Osteoblast (primary cell): ENCODE data around the gene SLC2A9. TPM values are rescaled to one million over a fixed set of nuclear protein-coding genes. Genes with fewer than 3 reads are reported as not detected.
A peak's percentile ranks its signal among the peaks of the same experiment; 100 is the strongest.

Experiments used
- DNase-seq: peaks from one replicate; pipeline ENCODE4 v3.0.0; 2011; ENCODE audit warnings: low spot score, mixed read lengths; ENCODE audit not compliant: insufficient read length; ENCODE audit errors: missing footprints
- H2AFZ ChIP-seq: 2 replicates; pipeline ENCODE4 v1.6.0; 2011; ENCODE audit warnings: mild to moderate bottlenecking, low read length
- H3K27ac ChIP-seq: 2 replicates; pipeline ENCODE4 v1.5.1; 2011; ENCODE audit warnings: mild to moderate bottlenecking, low read depth, low read length, moderate library complexity
- H3K27me3 ChIP-seq: 2 replicates; pipeline ENCODE4 v1.6.0; 2012; ENCODE audit warnings: mild to moderate bottlenecking, control low read depth, inconsistent platforms, low read length, moderate library complexity; ENCODE audit not compliant: insufficient read depth
- H3K36me3 ChIP-seq: 2 replicates; pipeline ENCODE4 v1.5.1; 2011; ENCODE audit warnings: mild to moderate bottlenecking, low read length, control low read depth, moderate library complexity; ENCODE audit not compliant: insufficient read depth
- H3K4me1 ChIP-seq: 2 replicates; pipeline ENCODE4 v1.5.1; 2011; ENCODE audit warnings: mild to moderate bottlenecking, low read length, control low read depth, moderate library complexity; ENCODE audit not compliant: insufficient read depth
- H3K4me2 ChIP-seq: 2 replicates; pipeline ENCODE4 v1.6.0; 2011; ENCODE audit warnings: mild to moderate bottlenecking, low read length; ENCODE audit not compliant: insufficient read depth
- H3K4me3 ChIP-seq: fragments of 200-600 bp; sonication (generic); 3 replicates; pipeline ENCODE4 v1.5.1; 2012; ENCODE audit warnings: mild to moderate bottlenecking, low read length, inconsistent platforms; ENCODE audit not compliant: insufficient read depth
- H3K79me2 ChIP-seq: 2 replicates; pipeline ENCODE4 v1.6.0; 2012; ENCODE audit warnings: mild to moderate bottlenecking, low read length, control low read depth, inconsistent platforms; ENCODE audit not compliant: insufficient read depth
- H3K9me3 ChIP-seq: 2 replicates; pipeline ENCODE4 v1.5.1; 2011; ENCODE audit warnings: low read depth, low read length, control low read depth
- H4K20me1 ChIP-seq: 2 replicates; pipeline ENCODE4 v1.6.0; 2012; ENCODE audit warnings: mild to moderate bottlenecking, low read length, control low read depth; ENCODE audit not compliant: insufficient read depth
- CTCF ChIP-seq: IDR thresholded peaks from 2 replicates; pipeline ENCODE4 v1.5.1; 2011; ENCODE audit warnings: mild to moderate bottlenecking, low read depth, low read length, moderate library complexity; ENCODE audit errors: extremely low read depth
- total RNA-seq: library from RNA; depleted of rRNA; stranded (reverse); fragments of >200 nt; gene quantifications from 2 replicates; pipeline ENCODE4 v1.2.3, GENCODE V29; 2012

Gene SLC2A9
- total RNA-seq, 1 donor: 2.5 TPM

- H3K4me2 ChIP-seq: no peak overlapping the region
- DNase-seq: peak; percentile 36
- peaks cover 31% of the 10 kb centered on the region for H3K36me3 ChIP-seq
- no peaks in the 10 kb centered on the region for H3K27me3 ChIP-seq
- H3K9me3 ChIP-seq: no peaks in the 10 kb centered on the region
- no peak overlapping the region for H2AFZ ChIP-seq
- no peak overlapping the region for H3K4me3 ChIP-seq
- H4K20me1 ChIP-seq: no peaks in the 10 kb centered on the region
- peaks cover 3% of the 10 kb centered on the region for H3K4me1 ChIP-seq
- no peak for TF ChIP-seq CTCF
- H3K27ac ChIP-seq: no peak overlapping the region
- H3K79me2 ChIP-seq: no peaks in the 10 kb centered on the region
Measured at GRCh38 chr4:10066206-10066605, 44.9 kb upstream of the SLC2A9 start.

GRCh38 chr4:10063544-10064300 lies 42.4 kb upstream of the SLC2A9 start:
- no peaks in the 10 kb centered on the region for H3K27me3 ChIP-seq
- H3K27ac ChIP-seq: no peak overlapping the region
- H4K20me1 ChIP-seq: no peaks in the 10 kb centered on the region
- TF ChIP-seq CTCF: peak; percentile 69
- peaks cover 14% of the 10 kb centered on the region for H3K36me3 ChIP-seq
- no peaks in the 10 kb centered on the region for H3K9me3 ChIP-seq
- DNase-seq: no peak
- H3K4me2 ChIP-seq: no peak overlapping the region
- peaks cover 3% of the 10 kb centered on the region for H3K4me1 ChIP-seq
- H2AFZ ChIP-seq: no peak overlapping the region
- no peak overlapping the region for H3K4me3 ChIP-seq
- H3K79me2 ChIP-seq: no peaks in the 10 kb centered on the region

GRCh38 chr4:10061650-10062415 lies 40.5 kb upstream of the SLC2A9 start:
- Histone ChIP-seq H3K79me2 (no peaks in the 10 kb centered on the region), H3K36me3 (peaks cover under 1% of the 10 kb centered on the region), H3K4me1 (peaks cover 3% of the 10 kb centered on the region), H3K9me3 (no peaks in the 10 kb centered on the region), H3K27me3 (no peaks in the 10 kb centered on the region), H4K20me1 (peaks cover 3% of the 10 kb centered on the region), H2AFZ (no peak overlapping the region), H3K4me2 (no peak overlapping the region), H3K4me3 (no peak overlapping the region), H3K27ac (no peak overlapping the region)
- no peak for TF ChIP-seq CTCF
- no peak for DNase-seq

- no peaks in the 10 kb centered on the region for H3K36me3 ChIP-seq
- DNase-seq: no peak
- H3K27me3 ChIP-seq: no peaks in the 10 kb centered on the region
- H3K27ac ChIP-seq: no peak overlapping the region
- H3K4me2 ChIP-seq: no peak overlapping the region
- no peaks in the 10 kb centered on the region for H3K79me2 ChIP-seq
- H3K4me1 ChIP-seq: no peaks in the 10 kb centered on the region
- no peaks in the 10 kb centered on the region for H3K9me3 ChIP-seq
- TF ChIP-seq CTCF: no peak
- H4K20me1 ChIP-seq: peaks cover 3% of the 10 kb centered on the region
- no peak overlapping the region for H2AFZ ChIP-seq
- H3K4me3 ChIP-seq: no peak overlapping the region
Measured at GRCh38 chr4:10058371-10058770, 37.1 kb upstream of the SLC2A9 start.
